Fibroblast of peridontal ligament (primary cell): Measurements from ENCODE around the gene DDX47.
"Not testable (repeated sequence)": the region's sequence is repeated elsewhere in the genome, so short reads cannot be mapped to it uniquely, and the experiment has no call there.

Experiments used
- DNase-seq: peaks from one replicate; pipeline ENCODE4 v3.0.0-alpha.2; 2010; ENCODE audit errors: extremely low read depth

Gene DDX47

GRCh38 chr12:12872139-12872933 lies 59.2 kb downstream of the DDX47 start:
- peak; percentile 27 for DNase-seq

- DNase-seq = no peak
These were observed 59.8 kb downstream of the DDX47 start for GRCh38 chr12:12872934-12873275.

- no peak for DNase-seq
These were observed 60.9 kb downstream of the DDX47 start for GRCh38 chr12:12874029-12874428.

GRCh38 chr12:12875301-12875700 lies 62.2 kb downstream of the DDX47 start:
- not testable (repeated sequence) for DNase-seq

GRCh38 chr12:12877153-12877768 lies 64.1 kb downstream of the DDX47 start:
- DNase-seq = no peak

- DNase-seq = peak; percentile 25
These were observed 64.8 kb downstream of the DDX47 start for GRCh38 chr12:12877781-12878455.
